Smooth muscle cell (in vitro differentiated cells): Measurements from ENCODE around the gene SPTLC2. TPM values are rescaled to one million over a fixed set of nuclear protein-coding genes. Genes with fewer than 3 reads are reported as not detected.
"Not testable (repeated sequence)": the region's sequence is repeated elsewhere in the genome, so short reads cannot be mapped to it uniquely, and the experiment has no call there.

Experiments used
- DNase-seq: peaks from one replicate; lab custom pipeline; 2025; ENCODE audit not compliant: unreplicated experiment; lab: John Stamatoyannopoulos, UW
- H2AFZ ChIP-seq: fragments of 200-600 bp; sonication (generic); 2 replicates; pipeline ENCODE4 v1.6.0; 2016; ENCODE audit warnings: antibody characterized with exemption, low read depth, mild to moderate bottlenecking
- H3F3A ChIP-seq: fragments of 200-600 bp; sonication (generic); 2 replicates; pipeline ENCODE4 v1.6.0; 2017; ENCODE audit warnings: antibody characterized with exemption, low read depth
- H3K27ac ChIP-seq: fragments of 200-600 bp; sonication (generic); 2 replicates; pipeline ENCODE4 v1.5.1; 2016; ENCODE audit warnings: low read depth, mild to moderate bottlenecking
- H3K27me3 ChIP-seq: fragments of 200-600 bp; sonication (generic); 2 replicates; pipeline ENCODE4 v1.6.1; 2016; ENCODE audit warnings: low read depth, mild to moderate bottlenecking
- H3K36me3 ChIP-seq: fragments of 200-600 bp; sonication (generic); 2 replicates; pipeline ENCODE4 v1.5.1; 2016; ENCODE audit warnings: low read depth
- H3K4me1 ChIP-seq: fragments of 200-600 bp; sonication (generic); 2 replicates; pipeline ENCODE4 v1.5.1; 2016; ENCODE audit warnings: low read depth
- H3K4me2 ChIP-seq: fragments of 200-600 bp; sonication (generic); 2 replicates; pipeline ENCODE4 v1.6.0; 2016; ENCODE audit warnings: mild to moderate bottlenecking
- H3K4me3 ChIP-seq: fragments of 200-600 bp; sonication (generic); 2 replicates; pipeline ENCODE4 v1.5.1; 2016; ENCODE audit warnings: mild to moderate bottlenecking
- H3K79me2 ChIP-seq: fragments of 200-600 bp; sonication (generic); 2 replicates; pipeline ENCODE4 v1.6.0; 2016; ENCODE audit warnings: low read depth, mild to moderate bottlenecking
- H3K9ac ChIP-seq: fragments of 200-600 bp; sonication (generic); 2 replicates; pipeline ENCODE4 v1.6.0; 2016; ENCODE audit warnings: low read depth
- H3K9me3 ChIP-seq: fragments of 200-600 bp; sonication (generic); replicated peaks from 2 replicates; pipeline ENCODE4 v1.5.1; 2016; ENCODE audit warnings: low read depth
- H4K20me1 ChIP-seq: fragments of 200-600 bp; sonication (generic); 2 replicates; pipeline ENCODE4 v1.6.0; 2016; ENCODE audit warnings: low read depth
- CTCF ChIP-seq: fragments of 200-600 bp; sonication (generic); IDR thresholded peaks from 2 replicates; pipeline ENCODE4 v1.5.1; 2017; ENCODE audit warnings: borderline replicate concordance, mild to moderate bottlenecking, antibody characterized with exemption; ENCODE audit not compliant: insufficient read depth, poor library complexity, severe bottlenecking
- WGBS: methylation state at CpG from one replicate; pipeline ENCODE4 v1.1.7; 2016; ENCODE audit warnings: low lambda C conversion rate; 5-methylcytosine and 5-hydroxymethylcytosine counted together
- polyA plus RNA-seq: library from polyadenylated mRNA; unstranded; fragments of >200 nt; fragmentation: Nextera tagmentation; extraction: Ambion mirVana; gene quantifications from 2 replicates; pipeline ENCODE4 v1.2.1, GENCODE V29; 2016
- total RNA-seq: library from RNA; depleted of rRNA; stranded (reverse); fragments of >200 nt; gene quantifications from 2 replicates; pipeline ENCODE4 v1.2.3, GENCODE V29; 2014

Gene SPTLC2
- total and polyA plus RNA-seq, 2 experiments from 2014 or later: 23.4 to 24.8 TPM

DNA sequence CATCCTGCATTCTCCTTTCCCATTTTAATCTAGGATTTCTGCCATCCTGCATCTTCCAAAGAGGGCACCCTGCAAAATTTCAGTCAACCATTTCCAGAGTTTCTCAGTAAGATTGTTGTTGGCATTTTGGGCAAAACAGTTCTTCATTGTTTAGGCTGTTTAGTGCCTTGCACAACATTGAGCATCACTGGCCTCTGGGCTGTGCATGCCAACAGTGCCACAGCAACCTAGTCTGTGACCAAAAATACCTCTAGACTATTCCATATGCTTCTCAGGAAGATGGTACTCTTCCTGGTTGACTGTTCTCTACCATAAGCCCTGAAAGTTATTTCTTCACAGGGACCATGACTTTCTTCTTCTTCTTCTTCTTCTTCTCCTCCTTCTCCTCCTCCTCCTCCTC is 85.4 kb downstream of the SPTLC2 start:
- Histone ChIP-seq H3K36me3 (no peaks in the 10 kb centered on the region), H3K9me3 (no peaks in the 10 kb centered on the region), H3K4me1 (no peaks in the 10 kb centered on the region), H3K27me3 (no peaks in the 10 kb centered on the region), H3F3A (no peaks in the 10 kb centered on the region), H3K4me2 (no peak overlapping the region), H3K27ac (no peak overlapping the region), H2AFZ (no peak overlapping the region), H3K79me2 (no peaks in the 10 kb centered on the region), H3K4me3 (no peak overlapping the region), H4K20me1 (no peaks in the 10 kb centered on the region), H3K9ac (no peak overlapping the region)
- no peak for TF ChIP-seq CTCF
- no peak for DNase-seq

DNA sequence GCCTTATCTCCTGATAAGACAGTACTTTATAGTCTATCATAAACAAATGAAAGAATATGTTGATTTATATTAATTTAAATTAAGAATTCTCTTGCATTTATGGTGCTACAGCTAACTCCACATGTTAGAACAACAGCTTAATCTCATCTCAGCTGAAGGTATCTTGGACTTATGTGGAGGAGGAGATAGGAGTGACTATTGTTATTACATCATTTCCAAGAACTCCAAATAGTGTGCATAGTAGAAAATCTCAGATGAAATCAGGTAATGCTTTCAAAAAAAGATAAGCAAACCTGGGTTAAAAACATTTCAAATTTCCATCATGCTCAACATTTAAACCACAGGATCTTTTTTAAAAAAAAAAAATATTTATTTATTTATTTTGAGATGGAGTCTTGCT is 86.5 kb downstream of the SPTLC2 start:
- Histone ChIP-seq H3K9ac (no peak overlapping the region), H3K9me3 (no peaks in the 10 kb centered on the region), H3F3A (no peaks in the 10 kb centered on the region), H3K36me3 (no peaks in the 10 kb centered on the region), H3K79me2 (no peaks in the 10 kb centered on the region), H3K27ac (no peak overlapping the region), H3K27me3 (no peaks in the 10 kb centered on the region), H3K4me3 (no peak overlapping the region), H3K4me2 (no peak overlapping the region), H4K20me1 (peaks cover 4% of the 10 kb centered on the region), H2AFZ (no peak overlapping the region), H3K4me1 (no peaks in the 10 kb centered on the region)
- TF ChIP-seq CTCF: no peak
- DNase-seq: no peak

GRCh38 chr14:77529213-77529612 is 87.2 kb downstream of the SPTLC2 start:
- DNase-seq: no peak
- Histone ChIP-seq H3K27ac (no peak overlapping the region), H4K20me1 (peaks cover 11% of the 10 kb centered on the region), H2AFZ (no peak overlapping the region), H3F3A (no peaks in the 10 kb centered on the region), H3K27me3 (no peaks in the 10 kb centered on the region), H3K79me2 (no peaks in the 10 kb centered on the region), H3K9me3 (no peaks in the 10 kb centered on the region), H3K4me2 (no peak overlapping the region), H3K4me1 (no peaks in the 10 kb centered on the region), H3K36me3 (no peaks in the 10 kb centered on the region), H3K4me3 (no peak overlapping the region), H3K9ac (no peak overlapping the region)
- TF ChIP-seq CTCF: no peak
- WGBS: 30% methylated on average over 2 of the region's 2 CpGs

DNA sequence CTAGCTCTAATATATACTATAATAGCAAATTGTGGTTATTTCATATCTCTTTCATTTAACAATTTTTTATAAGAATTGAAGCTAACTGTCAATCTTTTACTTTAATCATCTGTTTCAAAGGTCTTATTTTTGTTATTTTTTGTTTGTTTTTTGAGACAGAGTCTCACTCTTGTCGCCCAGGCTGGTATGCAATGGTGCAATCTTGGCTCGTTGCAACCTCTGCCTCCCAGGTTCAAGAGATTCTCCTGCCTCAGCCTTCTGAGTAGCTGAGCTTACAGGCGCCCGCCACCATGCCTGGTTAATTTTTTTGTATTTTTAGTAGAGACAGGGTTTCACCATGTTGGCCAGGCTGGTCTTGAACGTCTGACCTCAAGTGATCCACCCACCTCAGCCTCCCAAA is 87.7 kb downstream of the SPTLC2 start:
- H3K9ac ChIP-seq, H3K27me3 ChIP-seq, DNase-seq, H3K4me1 ChIP-seq, H3K4me2 ChIP-seq, H3K4me3 ChIP-seq, H3K9me3 ChIP-seq, H3F3A ChIP-seq, H3K79me2 ChIP-seq, H3K27ac ChIP-seq, H2AFZ ChIP-seq, H3K36me3 ChIP-seq: not testable (repeated sequence)
- H4K20me1 ChIP-seq: peaks cover 11% of the 10 kb centered on the region
- WGBS: 81% methylated on average over 5 of the region's 5 CpGs
